Activated T-cell treated with anti-CD3 and anti-CD28 coated beads, Interleukin-2, amount 50 U/mL, for 24 hours (primary cell): ENCODE data around the gene RALGAPA2.

Experiments
- DNase-seq: peaks from one replicate; pipeline ENCODE4 v3.0.0-alpha.2; 2020
- H3K27ac Mint-ChIP-seq: 2 replicates; pipeline ENCODE4 v1.8.0; 2020; ENCODE audit warnings: mild to moderate bottlenecking, mixed read lengths
- H3K27me3 Mint-ChIP-seq: 2 replicates; pipeline ENCODE4 v1.8.0; 2020; ENCODE audit warnings: mixed read lengths
- H3K36me3 Mint-ChIP-seq: 2 replicates; pipeline ENCODE4 v1.8.0; 2020; ENCODE audit warnings: low read depth, mixed read lengths
- H3K4me1 Mint-ChIP-seq: 2 replicates; pipeline ENCODE4 v1.8.0; 2020; ENCODE audit warnings: low read depth, mixed read lengths
- H3K4me3 Mint-ChIP-seq: 2 replicates; pipeline ENCODE4 v1.8.0; 2020; ENCODE audit warnings: mild to moderate bottlenecking, moderate library complexity, mixed read lengths
- H3K9me3 Mint-ChIP-seq: 2 replicates; pipeline ENCODE4 v1.8.0; 2020; ENCODE audit warnings: mixed read lengths

RALGAPA2 gene

GRCh38 chr20:20525214-20525613, 187.2 kb downstream of the RALGAPA2 start:
- no peaks in the 10 kb centered on the region for H3K9me3 Mint-ChIP-seq
- H3K4me3 Mint-ChIP-seq: no peak overlapping the region
- H3K27me3 Mint-ChIP-seq: no peaks in the 10 kb centered on the region
- no peak for DNase-seq
- peaks cover 2% of the 10 kb centered on the region for H3K4me1 Mint-ChIP-seq
- H3K27ac Mint-ChIP-seq: no peak overlapping the region
- H3K36me3 Mint-ChIP-seq: peaks cover 66% of the 10 kb centered on the region

- H3K4me1 Mint-ChIP-seq: peaks cover 2% of the 10 kb centered on the region
- no peaks in the 10 kb centered on the region for H3K9me3 Mint-ChIP-seq
- H3K36me3 Mint-ChIP-seq: peaks cover 67% of the 10 kb centered on the region
- DNase-seq: no peak
- H3K27me3 Mint-ChIP-seq: no peaks in the 10 kb centered on the region
- no peak overlapping the region for H3K4me3 Mint-ChIP-seq
- peak overlapping the region; percentile 14 for H3K27ac Mint-ChIP-seq
These were observed 187.7 kb downstream of the RALGAPA2 start for GRCh38 chr20:20524756-20525155.

- peaks cover 12% of the 10 kb centered on the region for H3K4me1 Mint-ChIP-seq
- H3K27ac Mint-ChIP-seq: no peak overlapping the region
- no peaks in the 10 kb centered on the region for H3K27me3 Mint-ChIP-seq
- peaks cover 71% of the 10 kb centered on the region for H3K36me3 Mint-ChIP-seq
- no peak overlapping the region for H3K4me3 Mint-ChIP-seq
- no peak for DNase-seq
- H3K9me3 Mint-ChIP-seq: no peaks in the 10 kb centered on the region
These were observed 190.7 kb downstream of the RALGAPA2 start for GRCh38 chr20:20521736-20522135.

- Mint-ChIP-seq H3K9me3 (no peaks in the 10 kb centered on the region), H3K4me1 (peaks cover 10% of the 10 kb centered on the region), H3K36me3 (peaks cover 74% of the 10 kb centered on the region), H3K4me3 (no peak overlapping the region), H3K27ac (no peak overlapping the region), H3K27me3 (no peaks in the 10 kb centered on the region)
- DNase-seq: no peak
These were observed 191.7 kb downstream of the RALGAPA2 start for GRCh38 chr20:20520776-20521175.

GRCh38 chr20:20519269-20519668, 193.2 kb downstream of the RALGAPA2 start:
- Mint-ChIP-seq H3K36me3 (peaks cover 77% of the 10 kb centered on the region), H3K27ac (peak overlapping the region; percentile 53), H3K4me1 (peaks cover 10% of the 10 kb centered on the region), H3K27me3 (no peaks in the 10 kb centered on the region), H3K4me3 (no peak overlapping the region), H3K9me3 (peaks cover 3% of the 10 kb centered on the region)
- no peak for DNase-seq

GRCh38 chr20:20518263-20518662, 194.2 kb downstream of the RALGAPA2 start:
- H3K36me3 Mint-ChIP-seq: peaks cover 79% of the 10 kb centered on the region
- peaks cover 10% of the 10 kb centered on the region for H3K4me1 Mint-ChIP-seq
- no peaks in the 10 kb centered on the region for H3K27me3 Mint-ChIP-seq
- H3K4me3 Mint-ChIP-seq: no peak overlapping the region
- H3K27ac Mint-ChIP-seq: no peak overlapping the region
- peaks cover 5% of the 10 kb centered on the region for H3K9me3 Mint-ChIP-seq
- DNase-seq: no peak

GRCh38 chr20:20517296-20517695, 195.1 kb downstream of the RALGAPA2 start:
- H3K4me3 Mint-ChIP-seq: no peak overlapping the region
- no peaks in the 10 kb centered on the region for H3K27me3 Mint-ChIP-seq
- H3K36me3 Mint-ChIP-seq: peaks cover 88% of the 10 kb centered on the region
- H3K27ac Mint-ChIP-seq: no peak overlapping the region
- peaks cover 5% of the 10 kb centered on the region for H3K9me3 Mint-ChIP-seq
- DNase-seq: no peak
- peaks cover 10% of the 10 kb centered on the region for H3K4me1 Mint-ChIP-seq

- no peak for DNase-seq
- H3K4me1 Mint-ChIP-seq: peaks cover 3% of the 10 kb centered on the region
- H3K27ac Mint-ChIP-seq: no peak overlapping the region
- H3K27me3 Mint-ChIP-seq: no peaks in the 10 kb centered on the region
- peaks cover 94% of the 10 kb centered on the region for H3K36me3 Mint-ChIP-seq
- H3K9me3 Mint-ChIP-seq: peaks cover 5% of the 10 kb centered on the region
- no peak overlapping the region for H3K4me3 Mint-ChIP-seq
These were observed 198.7 kb downstream of the RALGAPA2 start for GRCh38 chr20:20513720-20514119.

- no peak for DNase-seq
- Mint-ChIP-seq H3K27ac (peak overlapping the region; percentile 52), H3K4me3 (peak overlapping the region; percentile 35), H3K36me3 (peaks cover 86% of the 10 kb centered on the region), H3K27me3 (no peaks in the 10 kb centered on the region), H3K9me3 (no peaks in the 10 kb centered on the region), H3K4me1 (peaks cover 31% of the 10 kb centered on the region)
These were observed 206.9 kb downstream of the RALGAPA2 start for GRCh38 chr20:20505554-20505953.

- H3K4me1 Mint-ChIP-seq: peaks cover 37% of the 10 kb centered on the region
- no peaks in the 10 kb centered on the region for H3K9me3 Mint-ChIP-seq
- H3K36me3 Mint-ChIP-seq: peaks cover 78% of the 10 kb centered on the region
- DNase-seq: no peak
- no peaks in the 10 kb centered on the region for H3K27me3 Mint-ChIP-seq
- H3K27ac Mint-ChIP-seq: peak overlapping the region; percentile 52
- H3K4me3 Mint-ChIP-seq: no peak overlapping the region
These were observed 208.5 kb downstream of the RALGAPA2 start for GRCh38 chr20:20503777-20504530.

- Mint-ChIP-seq H3K27me3 (no peaks in the 10 kb centered on the region), H3K4me1 (peaks cover 65% of the 10 kb centered on the region), H3K4me3 (no peak overlapping the region), H3K36me3 (peaks cover 81% of the 10 kb centered on the region), H3K27ac (no peak overlapping the region), H3K9me3 (no peaks in the 10 kb centered on the region)
- DNase-seq: no peak
These were observed 211.3 kb downstream of the RALGAPA2 start for GRCh38 chr20:20501128-20501527.

- no peak overlapping the region for H3K27ac Mint-ChIP-seq
These were observed 212.1 kb downstream of the RALGAPA2 start for GRCh38 chr20:20500312-20500711.

GRCh38 chr20:20499439-20499838, 213.0 kb downstream of the RALGAPA2 start:
- Mint-ChIP-seq H3K27me3 (no peaks in the 10 kb centered on the region), H3K9me3 (no peaks in the 10 kb centered on the region), H3K4me1 (peaks cover 66% of the 10 kb centered on the region), H3K4me3 (no peak overlapping the region), H3K36me3 (peaks cover 84% of the 10 kb centered on the region), H3K27ac (no peak overlapping the region)
- DNase-seq: no peak

More at GRCh38 chr20:20500312-20500711, 212.1 kb downstream of the RALGAPA2 start:
- Mint-ChIP-seq H3K9me3 (no peaks in the 10 kb centered on the region), H3K27me3 (no peaks in the 10 kb centered on the region), H3K4me1 (peaks cover 66% of the 10 kb centered on the region), H3K4me3 (no peak overlapping the region), H3K36me3 (peaks cover 82% of the 10 kb centered on the region)
- DNase-seq: no peak

GRCh38 chr20:20498076-20498861, 214.2 kb downstream of the RALGAPA2 start:
- peak overlapping the region; percentile 91 for H3K27ac Mint-ChIP-seq
- H3K36me3 Mint-ChIP-seq: peaks cover 87% of the 10 kb centered on the region
- DNase-seq: no peak
- peak overlapping the region; percentile 39 for H3K4me3 Mint-ChIP-seq
- no peaks in the 10 kb centered on the region for H3K27me3 Mint-ChIP-seq
- H3K9me3 Mint-ChIP-seq: no peaks in the 10 kb centered on the region
- peaks cover 69% of the 10 kb centered on the region for H3K4me1 Mint-ChIP-seq
